Cardiac muscle cell (in vitro differentiated cells and primary cell): Measurements from ENCODE around the gene KLB. TPM values are rescaled to one million over a fixed set of nuclear protein-coding genes. Genes with fewer than 3 reads are reported as not detected.

Source experiments
- DNase-seq, 2 donors: peaks; one replicate each; pipeline versions ENCODE4 v3.0.0 to v3.0.0-alpha.2; 2010 to 2017; ENCODE audit warnings: low read depth in 1 of 2, low spot score in 1 of 2
- H3K27ac ChIP-seq: fragments of 200-600 bp; sonication (generic); 2 replicates; pipeline ENCODE4 v1.5.1; 2016
- H3K27me3 ChIP-seq: fragments of 200-600 bp; sonication (generic); 2 replicates; pipeline ENCODE4 v1.6.0; 2016; ENCODE audit warnings: control low read depth
- H3K36me3 ChIP-seq: fragments of 200-600 bp; sonication (generic); 2 replicates; pipeline ENCODE4 v1.5.1; 2016; ENCODE audit warnings: control low read depth
- H3K4me1 ChIP-seq: fragments of 200-600 bp; sonication (generic); 2 replicates; pipeline ENCODE4 v1.8.1; 2017; ENCODE audit warnings: low read depth, mild to moderate bottlenecking, mixed run types
- H3K4me3 ChIP-seq: fragments of 200-600 bp; sonication (generic); 2 replicates; pipeline ENCODE4 v1.5.1; 2016; ENCODE audit warnings: mild to moderate bottlenecking
- H3K9me3 ChIP-seq: fragments of 200-600 bp; sonication (generic); 2 replicates; pipeline ENCODE4 v1.5.1; 2017; ENCODE audit warnings: low read depth, mild to moderate bottlenecking, control low read depth
- CTCF ChIP-seq: IDR thresholded peaks from 2 replicates; pipeline ENCODE4 v1.5.1; 2012; ENCODE audit warnings: low read depth, mild to moderate bottlenecking, low read length
- polyA plus RNA-seq: library from polyadenylated mRNA; unstranded; fragments of >200 nt; fragmentation: Nextera tagmentation; extraction: Ambion mirVana; gene quantifications from 2 replicates; pipeline ENCODE4 v1.2.1, GENCODE V29; 2016
- total RNA-seq: library from RNA; depleted of rRNA; stranded (reverse); fragments of >200 nt; gene quantifications from 2 replicates; pipeline ENCODE4 v1.2.3, GENCODE V29; 2016

The KLB gene
- total and polyA plus RNA-seq, 2 experiments from 2014 or later = 0.12 TPM; not detected in 1

DNA sequence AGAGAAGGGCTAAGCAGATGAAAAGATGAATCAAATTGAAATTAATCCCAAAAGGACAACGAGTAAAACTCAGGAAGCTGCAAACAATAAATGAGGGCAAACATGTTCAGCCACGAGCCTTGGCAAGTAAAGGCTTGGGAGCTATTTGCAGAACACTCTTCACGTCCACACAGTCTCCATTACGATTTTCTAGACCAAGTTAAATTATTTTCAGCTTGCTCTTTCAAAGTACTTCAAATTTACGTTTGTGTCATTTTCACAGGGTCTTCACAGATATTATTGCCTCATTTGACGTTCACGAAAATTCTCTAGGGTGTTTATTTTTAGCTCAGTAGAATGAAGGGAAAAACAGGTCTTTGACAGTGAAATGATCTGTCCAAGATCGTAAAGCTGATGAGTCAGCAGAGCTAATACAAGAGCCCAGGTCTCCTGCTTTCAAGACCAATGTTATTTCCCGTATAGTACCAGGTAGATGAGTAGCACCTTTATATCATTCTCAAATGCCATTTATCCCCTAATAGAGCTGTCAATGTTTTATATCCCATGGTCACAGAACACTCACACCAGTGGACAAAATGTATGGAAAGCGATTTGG is 20.9 kb downstream of the KLB start:
- Histone ChIP-seq H3K27me3 (no peaks in the 10 kb centered on the region), H3K4me3 (no peak overlapping the region), H3K36me3 (no peaks in the 10 kb centered on the region), H3K4me1 (no peaks in the 10 kb centered on the region), H3K9me3 (no peaks in the 10 kb centered on the region), H3K27ac (no peak overlapping the region)
- no peak for DNase-seq
- no peak for TF ChIP-seq CTCF

DNA sequence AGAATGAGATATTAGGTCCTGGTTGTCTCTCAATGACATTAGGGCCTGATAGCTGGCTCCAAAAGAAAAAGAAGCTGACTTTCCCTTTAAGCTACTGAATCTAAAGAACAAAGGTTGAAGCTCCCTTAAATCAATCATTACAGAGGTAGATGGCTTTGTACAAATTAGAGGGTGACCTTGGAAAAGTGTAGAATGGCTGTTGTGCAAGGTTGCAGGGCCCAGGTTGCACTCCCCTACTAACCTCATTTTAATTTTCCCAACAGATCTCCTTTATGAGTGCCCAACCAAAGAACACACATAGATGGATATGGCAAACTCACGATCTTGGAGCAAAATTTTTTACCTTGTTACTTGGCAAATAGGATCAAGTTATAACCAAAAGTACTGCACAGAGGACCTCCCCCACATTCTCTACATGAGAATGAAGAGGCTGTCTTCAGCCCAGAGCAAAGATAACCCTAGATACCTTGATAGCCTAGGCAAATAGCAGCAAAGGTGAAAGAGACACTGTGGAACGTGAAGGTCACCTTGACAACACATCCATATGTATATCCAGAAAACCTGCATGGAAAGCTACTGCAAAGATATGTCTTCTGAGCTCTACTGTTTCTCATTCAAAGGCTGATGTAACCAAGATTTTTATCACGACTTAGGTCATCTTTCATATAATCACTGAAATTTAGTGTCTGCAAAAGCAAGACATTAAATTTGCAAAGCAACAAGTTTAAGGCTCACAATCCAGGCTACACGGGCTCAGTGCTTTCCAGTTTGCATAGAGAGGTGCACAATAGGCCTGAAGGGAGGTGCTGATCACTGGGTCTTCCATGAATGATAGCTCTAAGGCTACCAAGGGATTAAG is 23.0 kb downstream of the KLB start:
- DNase-seq = no peak
- Histone ChIP-seq H3K4me3 (no peak overlapping the region), H3K27me3 (no peaks in the 10 kb centered on the region), H3K4me1 (no peaks in the 10 kb centered on the region), H3K9me3 (no peaks in the 10 kb centered on the region), H3K27ac (no peak overlapping the region), H3K36me3 (no peaks in the 10 kb centered on the region)
- no peak for TF ChIP-seq CTCF

DNA sequence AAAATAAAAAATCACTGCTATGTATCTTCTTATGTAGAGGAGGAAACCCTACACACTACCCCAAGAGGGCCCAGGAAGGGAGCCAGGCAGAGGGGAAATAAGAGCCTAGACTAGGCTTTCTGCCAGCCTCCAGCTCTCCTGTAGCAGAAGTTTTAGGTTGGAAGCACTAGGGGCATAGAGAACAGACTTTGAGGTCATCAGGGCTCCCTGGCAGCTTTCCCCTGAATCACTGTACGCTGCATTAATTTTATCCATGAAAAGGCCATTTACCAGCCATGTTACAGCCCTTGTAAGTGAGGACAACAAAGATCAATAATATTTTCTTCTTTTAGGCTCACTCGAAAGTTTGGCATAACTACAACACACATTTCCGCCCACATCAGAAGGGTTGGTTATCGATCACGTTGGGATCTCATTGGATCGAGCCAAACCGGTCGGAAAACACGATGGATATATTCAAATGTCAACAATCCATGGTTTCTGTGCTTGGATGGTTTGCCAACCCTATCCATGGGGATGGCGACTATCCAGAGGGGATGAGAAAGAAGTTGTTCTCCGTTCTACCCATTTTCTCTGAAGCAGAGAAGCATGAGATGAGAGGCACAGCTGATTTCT is 27.3 kb downstream of the KLB start:
- no peak for TF ChIP-seq CTCF
- DNase-seq = no peak
- Histone ChIP-seq H3K27ac (no peak overlapping the region), H3K36me3 (no peaks in the 10 kb centered on the region), H3K4me1 (no peaks in the 10 kb centered on the region), H3K27me3 (peaks cover 13% of the 10 kb centered on the region), H3K4me3 (no peak overlapping the region), H3K9me3 (no peaks in the 10 kb centered on the region)

- H3K9me3 ChIP-seq = no peaks in the 10 kb centered on the region
- H3K36me3 ChIP-seq = no peaks in the 10 kb centered on the region
- TF ChIP-seq CTCF = no peak
- peaks cover 14% of the 10 kb centered on the region for H3K27me3 ChIP-seq
- no peak for DNase-seq
- no peaks in the 10 kb centered on the region for H3K4me1 ChIP-seq
- no peak overlapping the region for H3K4me3 ChIP-seq
- H3K27ac ChIP-seq = no peak overlapping the region
Observed at GRCh38 chr4:39435659-39436563, 29.2 kb downstream of the KLB start.

DNA sequence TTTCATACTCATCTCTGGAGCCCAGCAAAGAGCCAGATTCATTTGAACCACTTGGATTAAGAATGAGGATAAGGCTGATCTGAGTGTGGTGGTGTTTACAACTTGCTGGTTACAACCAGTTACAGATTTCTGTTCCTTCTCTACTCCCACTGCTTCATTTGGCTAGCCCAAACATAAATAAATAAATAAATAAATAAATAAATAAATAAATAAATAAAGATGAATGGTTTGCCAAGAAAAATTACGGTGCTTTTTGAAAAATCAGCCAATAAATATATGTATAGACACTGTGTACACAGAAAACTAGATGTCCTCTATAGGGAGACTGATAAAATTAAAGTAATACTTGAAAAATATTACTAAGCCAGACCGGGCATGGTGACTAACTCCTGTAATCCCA is 34.9 kb downstream of the KLB start:
- Histone ChIP-seq H3K9me3 (no peaks in the 10 kb centered on the region), H3K36me3 (no peaks in the 10 kb centered on the region), H3K4me1 (no peaks in the 10 kb centered on the region), H3K4me3 (no peak overlapping the region), H3K27me3 (peaks cover 10% of the 10 kb centered on the region), H3K27ac (no peak overlapping the region)
- DNase-seq = no peak
- no peak for TF ChIP-seq CTCF
